ENCODE measurements around the gene SRL. TPM values are rescaled to one million over a fixed set of nuclear protein-coding genes. Genes with fewer than 3 reads are reported as not detected.

SRL gene
- polyA plus RNA-seq, 3 donors: not detected

GRCh38 chr16:4166821-4167220 lies 75.1 kb downstream of the SRL start:
- H3K9ac ChIP-seq (ENCODE audit: insufficient read depth, low read length, poor library complexity, severe bottlenecking): no peak overlapping the region
- WGBS (ENCODE audit: insufficient coverage): 100% methylated on average over 2 of the region's 4 CpGs
- no peaks in the 10 kb centered on the region for H4K20me1 ChIP-seq (ENCODE audit: insufficient read depth, low read length)
- Mint-ChIP-seq H3K4me1 (peaks cover 13% of the 10 kb centered on the region), H3K27me3 (ENCODE audit: low read depth in 3 of 3) (peaks cover 0 to 9% (median 8%) of the 10 kb centered on the region in 3 donors), H3K36me3 (no peaks in the 10 kb centered on the region), H3K27ac (peak overlapping the region in 1 of 7 donors; percentile 36), H3K9me3 (peaks cover 0 to 1% (median 0%) of the 10 kb centered on the region in 7 donors), H3K4me3 (no peak overlapping the region)
- TF ChIP-seq CTCF (IDR thresholded peaks at IDR 0.05): no peak
- H2AFZ ChIP-seq (ENCODE audit: insufficient read depth, low read depth, low read length, poor library complexity, severe bottlenecking): no peak overlapping the region
- no peak overlapping the region for H3K4me3 ChIP-seq (replicated peaks in 1 of 3; ENCODE audit: low read depth in 2 of 3, low read length in 3 of 3)
- intact Hi-C loops (cut with micrococcal nuclease): no loop called here
- H3K27me3 ChIP-seq (ENCODE audit: control insufficient read depth in 2 of 2, insufficient read depth in 2 of 2, low read length in 2 of 2): no peaks in the 10 kb centered on the region
- no peak overlapping the region for H3K27ac ChIP-seq (ENCODE audit: low read depth in 1 of 2, low read length in 2 of 2)
- DNase-seq: no peak
- peaks cover 7 to 11% of the 10 kb centered on the region in 2 donors for H3K4me1 ChIP-seq (ENCODE audit: control insufficient read depth in 1 of 2, insufficient read depth in 2 of 2, low read length in 2 of 2)
- no peak overlapping the region for H3K4me2 ChIP-seq (replicated peaks; ENCODE audit: extremely low read depth, low read length, poor library complexity, severe bottlenecking)
- no peaks in the 10 kb centered on the region for H3K9me3 ChIP-seq (replicated peaks in 1 of 2; ENCODE audit: control insufficient read depth in 1 of 2, insufficient read depth in 1 of 2, low read length in 2 of 2)
- H3K79me2 ChIP-seq (ENCODE audit: insufficient read depth, low read length): no peaks in the 10 kb centered on the region
- H3K36me3 ChIP-seq (replicated peaks in 1 of 2; ENCODE audit: control insufficient read depth in 1 of 2, insufficient read depth in 2 of 2, low read length in 2 of 2): no peaks in the 10 kb centered on the region

- Histone ChIP-seq H3K9me3 (replicated peaks in 1 of 2; ENCODE audit: control insufficient read depth in 1 of 2, insufficient read depth in 1 of 2, low read length in 2 of 2) (no peaks in the 10 kb centered on the region), H3K9ac (ENCODE audit: insufficient read depth, low read length, poor library complexity, severe bottlenecking) (no peak overlapping the region), H3K4me3 (replicated peaks in 1 of 3; ENCODE audit: low read depth in 2 of 3, low read length in 3 of 3) (no peak overlapping the region), H4K20me1 (ENCODE audit: insufficient read depth, low read length) (no peaks in the 10 kb centered on the region), H2AFZ (ENCODE audit: insufficient read depth, low read depth, low read length, poor library complexity, severe bottlenecking) (no peak overlapping the region), H3K4me1 (ENCODE audit: control insufficient read depth in 1 of 2, insufficient read depth in 2 of 2, low read length in 2 of 2) (no peaks in the 10 kb centered on the region), H3K4me2 (replicated peaks; ENCODE audit: extremely low read depth, low read length, poor library complexity, severe bottlenecking) (no peak overlapping the region), H3K36me3 (replicated peaks in 1 of 2; ENCODE audit: control insufficient read depth in 1 of 2, insufficient read depth in 2 of 2, low read length in 2 of 2) (no peaks in the 10 kb centered on the region), H3K27me3 (ENCODE audit: control insufficient read depth in 2 of 2, insufficient read depth in 2 of 2, low read length in 2 of 2) (no peaks in the 10 kb centered on the region), H3K79me2 (ENCODE audit: insufficient read depth, low read length) (no peaks in the 10 kb centered on the region), H3K27ac (ENCODE audit: low read depth in 1 of 2, low read length in 2 of 2) (no peak overlapping the region)
- peaks cover 10% of the 10 kb centered on the region for H3K4me1 Mint-ChIP-seq
- WGBS (ENCODE audit: insufficient coverage): 50% methylated on average over 3 of the region's 7 CpGs
- intact Hi-C loops (cut with micrococcal nuclease): no loop called here
- TF ChIP-seq CTCF (IDR thresholded peaks at IDR 0.05): peak; percentile 18
- peaks cover 7 to 15% (median 7%) of the 10 kb centered on the region in 3 donors for H3K27me3 Mint-ChIP-seq (ENCODE audit: low read depth in 3 of 3)
- H3K27ac Mint-ChIP-seq: peak overlapping the region in 3 of 7 donors; percentile 1 to 79 (median 47)
- H3K36me3 Mint-ChIP-seq: no peaks in the 10 kb centered on the region
- peak; percentile 19 to 64 (median 44) for DNase-seq
- no peak overlapping the region for H3K4me3 Mint-ChIP-seq
- H3K9me3 Mint-ChIP-seq: peaks cover 0 to 4% (median 0%) of the 10 kb centered on the region in 7 donors
Measured at GRCh38 chr16:4160658-4161430, 81.0 kb downstream of the SRL start.
